Measurements from ENCODE around the gene DIAPH2. TPM values are rescaled to one million over a fixed set of nuclear protein-coding genes. Genes with fewer than 3 reads are reported as not detected.

DIAPH2 gene
- total RNA-seq, 4 donors from 2014 or later, result 10.3 to 36.6 (median 17.9) TPM

DNA sequence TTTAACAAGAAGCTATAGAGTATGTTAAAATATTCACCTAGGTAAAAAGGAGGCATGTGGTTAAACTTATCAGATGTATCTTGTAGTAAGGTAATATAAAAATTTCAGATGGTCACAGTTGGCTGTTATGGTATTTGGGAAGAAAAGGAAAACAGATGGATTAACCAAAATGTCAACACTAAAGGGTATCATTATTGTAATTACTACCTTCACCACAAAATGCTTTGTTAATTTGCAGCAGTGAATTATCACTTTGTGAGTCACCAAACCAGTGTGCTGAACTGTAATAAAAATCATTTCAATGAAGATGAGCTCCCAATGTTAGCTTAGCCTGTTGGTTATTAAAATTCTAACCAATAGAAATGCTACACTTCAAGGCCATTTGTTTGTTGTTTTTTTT, 432.9 kb downstream of the DIAPH2 start:
- DNase-seq, result no peak
- TF ChIP-seq, protein P1, sequence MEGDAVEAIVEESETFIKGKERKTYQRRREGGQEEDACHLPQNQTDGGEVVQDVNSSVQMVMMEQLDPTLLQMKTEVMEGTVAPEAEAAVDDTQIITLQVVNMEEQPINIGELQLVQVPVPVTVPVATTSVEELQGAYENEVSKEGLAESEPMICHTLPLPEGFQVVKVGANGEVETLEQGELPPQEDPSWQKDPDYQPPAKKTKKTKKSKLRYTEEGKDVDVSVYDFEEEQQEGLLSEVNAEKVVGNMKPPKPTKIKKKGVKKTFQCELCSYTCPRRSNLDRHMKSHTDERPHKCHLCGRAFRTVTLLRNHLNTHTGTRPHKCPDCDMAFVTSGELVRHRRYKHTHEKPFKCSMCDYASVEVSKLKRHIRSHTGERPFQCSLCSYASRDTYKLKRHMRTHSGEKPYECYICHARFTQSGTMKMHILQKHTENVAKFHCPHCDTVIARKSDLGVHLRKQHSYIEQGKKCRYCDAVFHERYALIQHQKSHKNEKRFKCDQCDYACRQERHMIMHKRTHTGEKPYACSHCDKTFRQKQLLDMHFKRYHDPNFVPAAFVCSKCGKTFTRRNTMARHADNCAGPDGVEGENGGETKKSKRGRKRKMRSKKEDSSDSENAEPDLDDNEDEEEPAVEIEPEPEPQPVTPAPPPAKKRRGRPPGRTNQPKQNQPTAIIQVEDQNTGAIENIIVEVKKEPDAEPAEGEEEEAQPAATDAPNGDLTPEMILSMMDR (IDR thresholded peaks at IDR 0.05), result no peak
- no peak for TF ChIP-seq POLR2A (IDR thresholded peaks at IDR 0.05)
- intact Hi-C loops (cut with DNase I), result no loop called here
- H3K9me3 ChIP-seq, result no peaks in the 10 kb centered on the region
- no peak overlapping the region for H3K27ac ChIP-seq
- no peaks in the 10 kb centered on the region for H3K27me3 ChIP-seq
- no peaks in the 10 kb centered on the region for H3K4me1 ChIP-seq
- H3K4me3 ChIP-seq, result no peak overlapping the region
- no peaks in the 10 kb centered on the region for H3K36me3 ChIP-seq

DNA sequence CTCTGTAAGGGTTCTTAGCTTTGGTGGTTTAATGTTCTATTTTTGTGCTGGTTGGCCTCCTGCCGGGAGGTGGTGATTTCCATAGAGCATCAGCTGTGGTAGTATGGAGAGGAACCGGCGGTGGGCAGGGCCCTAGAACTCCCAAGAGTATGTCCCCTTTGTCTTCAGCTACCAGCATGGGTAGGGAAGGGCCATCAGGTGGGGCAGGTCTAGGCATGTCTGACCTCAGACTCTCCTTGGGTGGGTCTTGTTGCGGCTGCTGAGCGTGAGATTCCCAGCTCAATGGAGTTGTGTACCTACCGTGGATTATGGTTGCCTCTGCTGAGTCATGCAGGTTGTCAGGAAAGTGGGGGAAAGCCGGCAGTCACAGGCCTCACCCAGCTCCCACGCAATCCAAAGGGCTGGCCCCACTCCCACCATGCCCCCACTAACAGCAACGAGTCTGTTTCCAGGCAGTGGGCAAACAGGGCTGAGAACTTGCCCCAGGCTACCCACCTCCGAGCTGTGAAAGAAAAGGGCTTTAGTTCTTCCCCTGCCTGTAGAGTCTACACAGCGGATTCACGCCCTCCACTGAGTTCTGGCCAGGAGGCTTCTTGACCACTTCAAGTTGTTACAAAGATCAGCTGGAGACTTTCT, 434.9 kb downstream of the DIAPH2 start:
- WGBS, 2 donors, result 88 to 100% methylated on average over 2 to 5 of the region's 12 CpGs
- Histone ChIP-seq H3K9me3 (no peaks in the 10 kb centered on the region), H3K36me3 (no peaks in the 10 kb centered on the region), H3K27me3 (no peaks in the 10 kb centered on the region), H3K4me1 (no peaks in the 10 kb centered on the region), H3K4me3 (no peak overlapping the region), H3K27ac (no peak overlapping the region)
- intact Hi-C loops (cut with DNase I), result no loop called here
- DNase-seq, result no peak
- TF ChIP-seq, protein P1 (IDR thresholded peaks at IDR 0.05), result no peak
- no peak for TF ChIP-seq POLR2A (IDR thresholded peaks at IDR 0.05)

DNA sequence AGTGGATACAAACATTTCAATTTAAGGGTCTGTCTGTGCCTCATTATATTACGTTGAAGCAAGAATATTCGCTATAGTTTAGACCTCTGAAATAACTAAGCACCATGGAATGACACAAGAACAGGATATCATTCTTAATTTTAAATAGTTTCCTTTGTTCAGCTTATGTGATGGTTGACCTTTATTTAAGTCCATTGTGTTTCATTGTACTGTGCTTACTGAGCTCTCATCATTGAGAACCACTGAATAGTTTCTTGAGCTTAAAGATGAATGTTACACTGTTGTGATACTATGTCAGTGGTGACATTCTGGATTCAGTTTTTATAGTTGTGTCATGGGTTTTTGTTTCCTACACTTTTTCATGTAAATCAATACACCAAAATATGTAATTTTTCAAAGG, 438.4 kb downstream of the DIAPH2 start:
- H3K4me3 ChIP-seq, result no peak overlapping the region
- DNase-seq, result no peak
- WGBS, 2 donors, result 89 to 95% methylated on average over 2 of the region's 2 CpGs
- no peaks in the 10 kb centered on the region for H3K4me1 ChIP-seq
- no peaks in the 10 kb centered on the region for H3K9me3 ChIP-seq
- no peak for TF ChIP-seq POLR2A (IDR thresholded peaks at IDR 0.05)
- TF ChIP-seq, protein P1 (IDR thresholded peaks at IDR 0.05), result no peak
- no peaks in the 10 kb centered on the region for H3K27me3 ChIP-seq
- no peak overlapping the region for H3K27ac ChIP-seq
- intact Hi-C loops (cut with DNase I), result no loop called here
- no peaks in the 10 kb centered on the region for H3K36me3 ChIP-seq

DNA sequence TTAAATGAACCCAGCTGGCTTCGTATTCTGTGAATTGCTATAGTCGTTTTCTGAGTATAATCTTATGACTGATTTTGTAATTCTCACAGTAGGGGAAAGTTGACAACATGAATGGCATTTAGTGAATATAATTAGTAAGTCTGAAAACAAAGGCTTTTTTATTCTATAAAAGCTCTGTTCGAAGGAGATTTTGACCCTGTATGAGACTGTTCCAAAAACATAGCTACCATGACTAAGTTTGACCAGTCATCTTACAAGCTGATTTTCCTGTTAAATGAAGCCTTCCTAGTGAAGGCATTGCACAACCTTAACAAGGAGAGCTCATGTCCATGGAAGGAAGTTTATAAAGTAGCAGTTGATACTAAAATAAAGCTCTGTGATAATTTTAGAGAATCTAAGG, 441.4 kb downstream of the DIAPH2 start:
- Histone ChIP-seq H3K4me1 (no peaks in the 10 kb centered on the region), H3K9me3 (no peaks in the 10 kb centered on the region), H3K27me3 (no peaks in the 10 kb centered on the region), H3K4me3 (no peak overlapping the region), H3K27ac (no peak overlapping the region), H3K36me3 (no peaks in the 10 kb centered on the region)
- DNase-seq, result no peak
- 48 to 53% methylated on average over 3 of the region's 3 CpGs for WGBS, 2 donors
- intact Hi-C loops (cut with DNase I), result no loop called here
- TF ChIP-seq, protein P1 (IDR thresholded peaks at IDR 0.05), result no peak
- TF ChIP-seq POLR2A (IDR thresholded peaks at IDR 0.05), result no peak

DNA sequence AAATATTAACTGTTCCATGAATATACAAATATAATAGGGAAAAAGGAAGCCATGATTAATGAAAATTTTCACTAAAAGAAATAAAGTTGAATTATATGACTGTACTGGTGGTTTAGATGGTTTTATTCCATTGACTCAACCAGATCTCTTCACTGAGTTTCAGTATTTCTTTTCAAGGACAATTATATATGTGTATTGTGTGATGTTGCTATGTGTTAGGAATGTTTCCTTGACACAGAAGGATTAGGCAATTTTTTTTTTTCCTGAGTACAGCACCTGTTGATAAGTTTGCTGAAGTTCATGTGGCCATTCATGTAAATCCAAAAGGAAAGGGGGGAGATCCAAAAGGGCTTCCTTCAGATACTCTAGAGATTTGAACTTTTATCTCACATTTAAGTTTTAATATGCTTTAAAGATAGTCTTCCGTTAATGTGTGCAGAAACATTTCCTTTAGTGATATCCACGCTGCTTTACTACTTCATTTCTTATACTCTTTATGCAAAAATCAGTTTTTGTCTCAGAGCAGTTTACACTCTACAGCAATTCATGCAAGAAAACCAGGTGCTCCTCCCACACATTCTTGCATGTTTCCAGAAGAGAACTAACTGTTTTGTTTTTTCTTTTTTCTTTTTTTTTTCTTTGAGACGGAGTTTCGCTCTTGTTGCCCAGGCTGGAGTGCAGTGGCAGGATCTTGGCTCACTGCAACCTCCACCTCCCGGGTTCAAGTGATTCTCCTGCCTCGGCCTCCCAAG, 448.2 kb downstream of the DIAPH2 start:
- no peaks in the 10 kb centered on the region for H3K27me3 ChIP-seq
- TF ChIP-seq, protein P1 (IDR thresholded peaks at IDR 0.05), result no peak
- no peak for TF ChIP-seq POLR2A (IDR thresholded peaks at IDR 0.05)
- no peak for DNase-seq
- H3K4me3 ChIP-seq, result no peak overlapping the region
- no peaks in the 10 kb centered on the region for H3K9me3 ChIP-seq
- intact Hi-C loops (cut with DNase I), result no loop called here
- no peak overlapping the region for H3K27ac ChIP-seq
- H3K36me3 ChIP-seq, result no peaks in the 10 kb centered on the region
- no peaks in the 10 kb centered on the region for H3K4me1 ChIP-seq
- 77 to 87% methylated on average over 5 of the region's 6 CpGs for WGBS, 2 donors

Measured in esophagus squamous epithelium (tissue), 5 donors.